WTC11 (cell line): ENCODE results near the gene KIF3C. TPM values are rescaled to one million over a fixed set of nuclear protein-coding genes. Genes with fewer than 3 reads are reported as not detected.

Source experiments
- ATAC-seq: fragments of 200-7000 bp; cut with Tn5 transposase; 2 replicates; pipeline ENCODE4 v1.10.0; 2021; ENCODE audit warnings: mild to moderate bottlenecking, moderate library complexity
- CTCF ChIA-PET: fragments of 300-600 bp; sonication (Branson Sonifier 250); formaldehyde crosslinking; loops from one replicate; lab custom pipeline; 2021; ENCODE audit warnings: antibody characterized with exemption; lab: Charles Lee
- POLR2A ChIA-PET: fragments of 350-600 bp; sonication (Branson Sonifier 250); formaldehyde crosslinking; loops from one replicate; lab custom pipeline; 2021; ENCODE audit warnings: antibody characterized with exemption; lab: Charles Lee
- DNase-seq: peaks from one replicate; pipeline ENCODE4 v3.0.0; 2021; ENCODE audit warnings: low spot score
- H3K27ac Mint-ChIP-seq: 2 replicates; pipeline ENCODE4 v1.8.0; 2021; ENCODE audit warnings: mixed read lengths
- H3K27me3 Mint-ChIP-seq: 2 replicates; pipeline ENCODE4 v1.8.0; 2021; ENCODE audit warnings: low read depth, mild to moderate bottlenecking, moderate library complexity, mixed read lengths
- H3K36me3 Mint-ChIP-seq: 2 replicates; pipeline ENCODE4 v1.8.0; 2021; ENCODE audit warnings: mixed read lengths
- H3K4me1 Mint-ChIP-seq: 2 replicates; pipeline ENCODE4 v1.8.0; 2022; ENCODE audit warnings: mixed read lengths
- H3K4me3 Mint-ChIP-seq: 2 replicates; pipeline ENCODE4 v1.8.0; 2021; ENCODE audit warnings: mild to moderate bottlenecking, moderate library complexity, mixed read lengths
- H3K9me3 Mint-ChIP-seq: 2 replicates; pipeline ENCODE4 v1.8.0; 2021; ENCODE audit warnings: mixed read lengths
- CDX4 ChIP-seq: fragments of 250-450 bp; sonication (Bioruptor Pico); IDR thresholded peaks from 2 replicates; pipeline ENCODE4 v1.9.0; 2021; ENCODE audit warnings: moderate library complexity, mild to moderate bottlenecking, inconsistent platforms, borderline replicate concordance
- CTCF ChIP-seq: fragments of 200-600 bp; IDR thresholded peaks from 2 replicates; pipeline ENCODE4 v1.8.0; 2022; ENCODE audit warnings: antibody characterized with exemption
- E2F5 ChIP-seq: sonication (generic); formaldehyde crosslinking; IDR thresholded peaks from 2 replicates; pipeline ENCODE4 v1.8.1; 2022; ENCODE audit warnings: mild to moderate bottlenecking, moderate library complexity, missing genetic modification reagents
- FOXP1 ChIP-seq: sonication (generic); formaldehyde crosslinking; IDR thresholded peaks from 2 replicates; pipeline ENCODE4 v1.8.0; 2022; ENCODE audit warnings: missing genetic modification reagents, mild to moderate bottlenecking, moderate library complexity, borderline replicate concordance
- FOXP4 ChIP-seq: sonication (generic); formaldehyde crosslinking; IDR thresholded peaks from 2 replicates; pipeline ENCODE4 v1.8.0; 2022; ENCODE audit warnings: mild to moderate bottlenecking, missing genetic modification reagents
- GTF2I ChIP-seq: fragments of 250-450 bp; sonication (Bioruptor Pico); conservative IDR thresholded peaks from 2 replicates; pipeline ENCODE4 v1.4.0; 2021; ENCODE audit warnings: mild to moderate bottlenecking
- JUN ChIP-seq: sonication (generic); formaldehyde crosslinking; IDR thresholded peaks from 2 replicates; pipeline ENCODE4 v1.8.0; 2023; ENCODE audit warnings: mild to moderate bottlenecking, missing genetic modification reagents
- MAX ChIP-seq: sonication (generic); formaldehyde crosslinking; IDR thresholded peaks from 2 replicates; pipeline ENCODE4 v1.8.0; 2022; ENCODE audit warnings: mild to moderate bottlenecking, missing genetic modification reagents
- NFE2L1 ChIP-seq: sonication (generic); formaldehyde crosslinking; IDR thresholded peaks from 2 replicates; pipeline ENCODE4 v1.8.1; 2023; ENCODE audit warnings: missing genetic modification reagents
- NR1H2 ChIP-seq: sonication (generic); formaldehyde crosslinking; IDR thresholded peaks from 2 replicates; pipeline ENCODE4 v1.9.0; 2021; ENCODE audit warnings: mild to moderate bottlenecking, moderate library complexity, missing genetic modification reagents
- SOX15 ChIP-seq: fragments of 250-450 bp; sonication (Bioruptor Pico); IDR thresholded peaks from 2 replicates; pipeline ENCODE4 v1.9.0; 2021; ENCODE audit warnings: mild to moderate bottlenecking
- TEAD4 ChIP-seq: sonication (generic); formaldehyde crosslinking; IDR thresholded peaks from 2 replicates; pipeline ENCODE4 v1.8.0; 2022; ENCODE audit warnings: mild to moderate bottlenecking, missing genetic modification reagents
- USF1 ChIP-seq: sonication (generic); formaldehyde crosslinking; IDR thresholded peaks from 2 replicates; pipeline ENCODE4 v1.8.0; 2022; ENCODE audit warnings: mild to moderate bottlenecking, missing genetic modification reagents
- USF2 ChIP-seq: sonication (generic); formaldehyde crosslinking; IDR thresholded peaks from 2 replicates; pipeline ENCODE4 v1.8.1; 2023; ENCODE audit warnings: mild to moderate bottlenecking, missing genetic modification reagents, moderate library complexity
- ZBTB21 ChIP-seq: sonication (generic); formaldehyde crosslinking; IDR thresholded peaks from 2 replicates; pipeline ENCODE4 v1.8.1; 2023; ENCODE audit warnings: mild to moderate bottlenecking, missing genetic modification reagents, borderline replicate concordance
- ZNF396 ChIP-seq: fragments of 250-450 bp; sonication (Bioruptor Pico); IDR thresholded peaks from 2 replicates; pipeline ENCODE4 v1.8.0; 2021; ENCODE audit warnings: mild to moderate bottlenecking, moderate library complexity, borderline replicate concordance
- ZNF512 ChIP-seq: sonication (generic); formaldehyde crosslinking; IDR thresholded peaks from 2 replicates; pipeline ENCODE4 v1.8.1; 2022; ENCODE audit warnings: missing genetic modification reagents, borderline replicate concordance
- ZSCAN18 ChIP-seq: fragments of 250-450 bp; sonication (Bioruptor Pico); IDR thresholded peaks from 2 replicates; pipeline ENCODE4 v2.1.2; 2022; ENCODE audit warnings: mild to moderate bottlenecking, moderate library complexity
- total RNA-seq: library from RNA; stranded (reverse); gene quantifications from 3 replicates; pipeline ENCODE4 v1.2.3, GENCODE V29; 2021

Gene KIF3C
- total RNA-seq, 1 experiment from 2014 or later: 48.1 TPM

- ChIA-PET POLR2A (interaction anchor here (1.0 kb wide), 1 partner anchor 113 kb away, joined by 4 read pairs; no protein-coding TSS in a partner anchor), CTCF (interaction anchor here (1.1 to 3.3 kb wide), 3 partner anchors 8 to 27 kb away, joined by 4 to 17 read pairs (median 6); no protein-coding TSS in a partner anchor)
These were observed 627 bp upstream of the KIF3C start for GRCh38 chr2:25982968-25983280.

GRCh38 chr2:25981596-25982272 is 563 bp downstream of the KIF3C start:
- CTCF ChIA-PET: interaction anchor here (0.7 to 3.3 kb wide), 7 partner anchors 9 to 620 kb away, joined by 3 to 17 read pairs (median 5); partner anchors contain the start of genes HADHA and HADHB
- DNase-seq (peak; percentile 54), ATAC-seq (peak; percentile 11)
- peak overlapping the region; percentile 83 for H3K4me3 Mint-ChIP-seq
- H3K36me3 Mint-ChIP-seq: peaks cover 14% of the 10 kb centered on the region
- H3K27ac Mint-ChIP-seq: no peak overlapping the region
- TF ChIP-seq E2F5: 0 out of 2 replicates have a peak, but pooled peaks have one; percentile 43
- no peak for TF ChIP-seq CDX4 (CRISPR knock-in tag)
- peak; percentile 39; the same call in 1 of the 2 replicates for TF ChIP-seq ZBTB21 (CRISPR knock-in tag)
- TF ChIP-seq NR1H2: no peak
- TF ChIP-seq ZSCAN18: no peak
- no peak for TF ChIP-seq TEAD4
- TF ChIP-seq ZNF396 (CRISPR knock-in tag): no peak
- 0 out of 2 replicates have a peak, but pooled peaks have one; percentile 30 for TF ChIP-seq MAX (CRISPR knock-in tag)
- no peak for TF ChIP-seq SOX15 (CRISPR knock-in tag)
- no peak for TF ChIP-seq NFE2L1 (CRISPR knock-in tag)
- 0 out of 2 replicates have a peak, but pooled peaks have one; percentile 13 for TF ChIP-seq USF2 (CRISPR knock-in tag)
- TF ChIP-seq GTF2I (CRISPR knock-in tag): no peak
- no peak for TF ChIP-seq ZNF512 (CRISPR knock-in tag)
- no peak for TF ChIP-seq USF1 (CRISPR knock-in tag)
- TF ChIP-seq FOXP4: 0 out of 2 replicates have a peak, but pooled peaks have one; percentile 37
- TF ChIP-seq CTCF: no peak
- H3K9me3 Mint-ChIP-seq: no peaks in the 10 kb centered on the region
- H3K27me3 Mint-ChIP-seq: no peaks in the 10 kb centered on the region; the same call in 1 of the 2 replicates
- peaks cover 46% of the 10 kb centered on the region for H3K4me1 Mint-ChIP-seq
- POLR2A ChIA-PET: interaction anchor here (0.6 to 2.0 kb wide), 3 partner anchors 52 to 130 kb away, joined by 3 to 11 read pairs (median 3); partner anchors contain the start of gene RAB10

More at GRCh38 chr2:25982968-25983280, 627 bp upstream of the KIF3C start:
- peak overlapping the region; percentile 95 for H3K27ac Mint-ChIP-seq
- peaks cover 12% of the 10 kb centered on the region for H3K36me3 Mint-ChIP-seq
- H3K27me3 Mint-ChIP-seq: no peaks in the 10 kb centered on the region; the same call in 1 of the 2 replicates
- H3K9me3 Mint-ChIP-seq: no peaks in the 10 kb centered on the region
- ATAC-seq (no peak; the same call in 1 of the 2 replicates), DNase-seq (no peak)
- peak overlapping the region; percentile 85 for H3K4me3 Mint-ChIP-seq
- H3K4me1 Mint-ChIP-seq: peaks cover 38% of the 10 kb centered on the region
- peak; percentile 57; the same call in 1 of the 2 replicates for TF ChIP-seq MAX (CRISPR knock-in tag)
- 0 out of 2 replicates have a peak, but pooled peaks have one; percentile 17 for TF ChIP-seq FOXP1 (CRISPR knock-in tag)
- TF ChIP-seq JUN (CRISPR knock-in tag): no peak
- TF ChIP-seq, all 79 proteins: peak for 2
